Astrocyte (in vitro differentiated cells and primary cell): ENCODE measurements around the gene DCC. TPM values are rescaled to one million over a fixed set of nuclear protein-coding genes. Genes with fewer than 3 reads are reported as not detected.

ENCODE experiments used
- DNase-seq: peaks from one replicate; pipeline ENCODE4 v3.0.0-alpha.2; 2010; ENCODE audit warnings: low read depth
- FAIRE-seq: peaks from 2 replicates; lab custom pipeline; 2011; peaks lifted over from hg19 to GRCh38; lab: Jason Lieb, UNC
- H2AFZ ChIP-seq: 2 replicates; pipeline ENCODE4 v1.6.0; 2012; ENCODE audit warnings: low read depth, low read length, inconsistent platforms
- H3K27ac ChIP-seq: 2 replicates; pipeline ENCODE4 v1.5.1; 2011; ENCODE audit warnings: low read depth, low read length, inconsistent platforms
- H3K27me3 ChIP-seq: 2 replicates; pipeline ENCODE4 v1.6.0; 2011; ENCODE audit warnings: low read length, inconsistent platforms; ENCODE audit not compliant: insufficient read depth
- H3K36me3 ChIP-seq: 2 replicates; pipeline ENCODE4 v1.5.1; 2011; ENCODE audit warnings: low read length, inconsistent platforms; ENCODE audit not compliant: insufficient read depth
- H3K4me1 ChIP-seq: 2 replicates; pipeline ENCODE4 v1.5.1; 2011; ENCODE audit warnings: low read length, inconsistent platforms; ENCODE audit not compliant: insufficient read depth
- H3K4me2 ChIP-seq: 2 replicates; pipeline ENCODE4 v1.6.0; 2012; ENCODE audit warnings: low read length, inconsistent platforms
- H3K4me3 ChIP-seq: 2 replicates; pipeline ENCODE4 v1.5.1; 2011; ENCODE audit warnings: low read depth, mild to moderate bottlenecking, low read length, inconsistent platforms; ENCODE audit not compliant: insufficient read depth
- H3K79me2 ChIP-seq: 2 replicates; pipeline ENCODE4 v1.6.0; 2012; ENCODE audit warnings: mild to moderate bottlenecking, low read length, inconsistent platforms; ENCODE audit not compliant: insufficient read depth
- H3K9ac ChIP-seq: 2 replicates; pipeline ENCODE4 v1.6.0; 2012; ENCODE audit warnings: mild to moderate bottlenecking, low read length, inconsistent platforms
- H3K9me3 ChIP-seq: 2 replicates; pipeline ENCODE4 v1.5.1; 2012; ENCODE audit warnings: low read depth, mild to moderate bottlenecking, low read length, inconsistent platforms; ENCODE audit not compliant: insufficient read depth
- H4K20me1 ChIP-seq: 2 replicates; pipeline ENCODE4 v1.6.0; 2012; ENCODE audit warnings: low read length, inconsistent platforms; ENCODE audit not compliant: insufficient read depth
- H3K27ac Mint-ChIP-seq: one replicate; pipeline ENCODE4 v1.8.0; 2021; ENCODE audit warnings: mild to moderate bottlenecking, mixed read lengths; ENCODE audit not compliant: unreplicated experiment
- H3K27me3 Mint-ChIP-seq: one replicate; pipeline ENCODE4 v1.8.0; 2021; ENCODE audit warnings: low read depth, mixed read lengths; ENCODE audit not compliant: unreplicated experiment
- H3K36me3 Mint-ChIP-seq: one replicate; pipeline ENCODE4 v1.8.0; 2021; ENCODE audit warnings: low read depth, mixed read lengths; ENCODE audit not compliant: unreplicated experiment
- H3K4me1 Mint-ChIP-seq: one replicate; pipeline ENCODE4 v1.8.0; 2021; ENCODE audit warnings: low read depth, mixed read lengths; ENCODE audit not compliant: unreplicated experiment
- H3K4me3 Mint-ChIP-seq: one replicate; pipeline ENCODE4 v1.8.0; 2021; ENCODE audit warnings: mild to moderate bottlenecking, moderate library complexity, mixed read lengths; ENCODE audit not compliant: unreplicated experiment
- H3K9me3 Mint-ChIP-seq: one replicate; pipeline ENCODE4 v1.8.0; 2021; ENCODE audit warnings: mild to moderate bottlenecking, mixed read lengths; ENCODE audit not compliant: unreplicated experiment
- EZH2 ChIP-seq: IDR thresholded peaks from 2 replicates; pipeline ENCODE4 v1.6.1; 2012; ENCODE audit warnings: mild to moderate bottlenecking, low read length, inconsistent platforms; ENCODE audit not compliant: insufficient read depth
- total RNA-seq: library from RNA; stranded (reverse); gene quantifications from 2 replicates; pipeline ENCODE4 v1.2.1, GENCODE V29; 2021
- TF ChIP-seq, protein P1 (sequence below): IDR thresholded peaks from 2 replicates; pipeline ENCODE4 v1.5.1; 2011; ENCODE audit warnings: low read depth, mild to moderate bottlenecking, inconsistent platforms, low read length, moderate library complexity; ENCODE audit not compliant: insufficient read depth

Gene DCC
- total RNA-seq, 1 donor from 2014 or later: 2.6 TPM

DNA sequence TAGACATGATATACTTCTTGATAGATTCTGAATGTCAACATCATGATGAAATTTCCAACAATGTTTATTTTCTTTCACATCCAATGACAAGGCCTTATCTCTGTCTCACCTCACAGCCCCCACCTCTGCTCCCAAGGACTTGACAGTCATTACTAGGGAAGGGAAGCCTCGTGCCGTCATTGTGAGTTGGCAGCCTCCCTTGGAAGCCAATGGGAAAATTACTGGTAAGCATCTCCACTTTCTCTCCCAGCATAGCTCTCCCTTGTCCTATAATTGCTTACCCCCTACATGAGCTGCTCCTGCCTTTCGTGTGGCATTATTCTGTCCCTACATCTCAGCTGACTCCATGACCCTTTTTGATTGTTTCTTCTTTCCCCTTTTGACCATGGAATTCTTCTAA, 1062.7 kb downstream of the DCC start:
- Histone ChIP-seq H4K20me1 (no peaks in the 10 kb centered on the region), H3K4me1 (no peaks in the 10 kb centered on the region), H3K27ac (no peak overlapping the region), H3K36me3 (no peaks in the 10 kb centered on the region), H3K79me2 (no peaks in the 10 kb centered on the region), H3K9ac (no peak overlapping the region), H3K4me3 (no peak overlapping the region), H3K4me2 (no peak overlapping the region), H3K9me3 (no peaks in the 10 kb centered on the region), H3K27me3 (no peaks in the 10 kb centered on the region), H2AFZ (no peak overlapping the region)
- FAIRE-seq (no peak), DNase-seq (no peak)
- Mint-ChIP-seq H3K27me3 (no peaks in the 10 kb centered on the region), H3K36me3 (no peaks in the 10 kb centered on the region), H3K4me1 (no peaks in the 10 kb centered on the region), H3K4me3 (no peak overlapping the region), H3K9me3 (no peaks in the 10 kb centered on the region), H3K27ac (no peak overlapping the region)
- TF ChIP-seq EZH2: no peak
- TF ChIP-seq, protein P1, sequence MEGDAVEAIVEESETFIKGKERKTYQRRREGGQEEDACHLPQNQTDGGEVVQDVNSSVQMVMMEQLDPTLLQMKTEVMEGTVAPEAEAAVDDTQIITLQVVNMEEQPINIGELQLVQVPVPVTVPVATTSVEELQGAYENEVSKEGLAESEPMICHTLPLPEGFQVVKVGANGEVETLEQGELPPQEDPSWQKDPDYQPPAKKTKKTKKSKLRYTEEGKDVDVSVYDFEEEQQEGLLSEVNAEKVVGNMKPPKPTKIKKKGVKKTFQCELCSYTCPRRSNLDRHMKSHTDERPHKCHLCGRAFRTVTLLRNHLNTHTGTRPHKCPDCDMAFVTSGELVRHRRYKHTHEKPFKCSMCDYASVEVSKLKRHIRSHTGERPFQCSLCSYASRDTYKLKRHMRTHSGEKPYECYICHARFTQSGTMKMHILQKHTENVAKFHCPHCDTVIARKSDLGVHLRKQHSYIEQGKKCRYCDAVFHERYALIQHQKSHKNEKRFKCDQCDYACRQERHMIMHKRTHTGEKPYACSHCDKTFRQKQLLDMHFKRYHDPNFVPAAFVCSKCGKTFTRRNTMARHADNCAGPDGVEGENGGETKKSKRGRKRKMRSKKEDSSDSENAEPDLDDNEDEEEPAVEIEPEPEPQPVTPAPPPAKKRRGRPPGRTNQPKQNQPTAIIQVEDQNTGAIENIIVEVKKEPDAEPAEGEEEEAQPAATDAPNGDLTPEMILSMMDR: no peak

DNA sequence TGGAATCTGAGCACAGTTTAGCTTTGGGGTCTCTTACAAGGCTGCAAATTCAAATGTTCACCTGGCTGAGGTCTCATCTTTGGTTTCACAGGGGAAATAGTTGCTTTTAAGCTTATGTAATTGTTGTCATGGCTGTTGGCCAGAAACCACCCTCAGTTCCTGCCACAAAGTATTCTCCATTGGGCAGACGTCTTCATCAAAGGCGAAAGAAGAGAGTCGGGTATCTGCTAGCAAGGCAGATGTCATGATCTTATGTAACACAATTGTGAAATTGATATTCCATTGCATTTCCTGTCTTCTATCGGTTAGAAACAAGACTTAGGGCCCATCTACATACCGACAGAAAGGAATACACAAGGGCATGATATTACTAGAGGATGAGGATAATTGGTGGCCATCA, 1068.3 kb downstream of the DCC start:
- Histone ChIP-seq H4K20me1 (no peaks in the 10 kb centered on the region), H3K36me3 (no peaks in the 10 kb centered on the region)
- no peak overlapping the region for H3K27ac Mint-ChIP-seq

DNA sequence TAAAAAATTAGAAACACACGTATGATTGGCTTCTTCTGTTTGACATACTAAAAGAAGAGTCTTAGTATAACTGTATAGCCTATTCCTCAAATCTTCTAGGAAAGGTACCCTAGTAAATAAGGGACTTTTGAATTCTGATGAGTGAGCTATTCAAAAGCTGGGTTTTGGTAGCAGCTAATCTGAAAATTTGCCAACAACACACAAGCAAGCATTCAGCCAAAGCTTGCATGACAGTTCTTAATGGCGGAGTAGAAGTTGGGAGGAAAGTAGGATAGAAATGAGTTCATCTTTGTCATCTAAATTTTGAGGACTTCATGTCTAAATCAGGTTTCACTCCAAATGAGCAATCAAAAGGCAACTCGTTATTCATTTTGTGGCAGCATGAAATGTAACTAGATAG, 1071.5 kb downstream of the DCC start:
- Histone ChIP-seq H3K27me3 (no peaks in the 10 kb centered on the region), H3K9ac (no peak overlapping the region), H3K79me2 (no peaks in the 10 kb centered on the region), H2AFZ (no peak overlapping the region), H3K4me1 (no peaks in the 10 kb centered on the region), H3K36me3 (no peaks in the 10 kb centered on the region), H4K20me1 (no peaks in the 10 kb centered on the region), H3K27ac (no peak overlapping the region), H3K4me2 (no peak overlapping the region), H3K4me3 (no peak overlapping the region), H3K9me3 (no peaks in the 10 kb centered on the region)
- H3K27me3 Mint-ChIP-seq: no peaks in the 10 kb centered on the region
- no peaks in the 10 kb centered on the region for H3K36me3 Mint-ChIP-seq
- H3K27ac Mint-ChIP-seq: no peak overlapping the region
- DNase-seq (no peak), FAIRE-seq (no peak)
- H3K9me3 Mint-ChIP-seq: no peaks in the 10 kb centered on the region
- no peak for TF ChIP-seq EZH2
- TF ChIP-seq, protein P1: no peak
- H3K4me1 Mint-ChIP-seq: no peaks in the 10 kb centered on the region
- no peak overlapping the region for H3K4me3 Mint-ChIP-seq

More for the DNA sequence above, 1068.3 kb downstream of the DCC start:
- Histone ChIP-seq H2AFZ (no peak overlapping the region), H3K27me3 (no peaks in the 10 kb centered on the region), H3K79me2 (no peaks in the 10 kb centered on the region), H3K4me3 (no peak overlapping the region), H3K9me3 (no peaks in the 10 kb centered on the region), H3K27ac (no peak overlapping the region), H3K9ac (no peak overlapping the region), H3K4me2 (no peak overlapping the region), H3K4me1 (no peaks in the 10 kb centered on the region)
- TF ChIP-seq, protein P1: no peak
- no peak for TF ChIP-seq EZH2
- Mint-ChIP-seq H3K4me3 (no peak overlapping the region), H3K9me3 (no peaks in the 10 kb centered on the region), H3K27me3 (no peaks in the 10 kb centered on the region), H3K4me1 (no peaks in the 10 kb centered on the region), H3K36me3 (no peaks in the 10 kb centered on the region)
- DNase-seq (no peak), FAIRE-seq (no peak)
